NCI-H524 (cell line): ENCODE measurements around the gene SDF2.
"Not testable (repeated sequence)": the region's sequence is repeated elsewhere in the genome, so short reads cannot be mapped to it uniquely, and the experiment has no call there.

Source experiments
- DNase-seq, 2 experiments: peaks; one replicate each; lab custom pipeline; 2025; lab: John Stamatoyannopoulos, UW

SDF2 gene

GRCh38 chr17:28684963-28685362 lies 23.3 kb upstream of the SDF2 start:
- peak; percentile 99 to 100 for DNase-seq

GRCh38 chr17:28682655-28683054 lies 20.9 kb upstream of the SDF2 start:
- DNase-seq: no peak

DNA sequence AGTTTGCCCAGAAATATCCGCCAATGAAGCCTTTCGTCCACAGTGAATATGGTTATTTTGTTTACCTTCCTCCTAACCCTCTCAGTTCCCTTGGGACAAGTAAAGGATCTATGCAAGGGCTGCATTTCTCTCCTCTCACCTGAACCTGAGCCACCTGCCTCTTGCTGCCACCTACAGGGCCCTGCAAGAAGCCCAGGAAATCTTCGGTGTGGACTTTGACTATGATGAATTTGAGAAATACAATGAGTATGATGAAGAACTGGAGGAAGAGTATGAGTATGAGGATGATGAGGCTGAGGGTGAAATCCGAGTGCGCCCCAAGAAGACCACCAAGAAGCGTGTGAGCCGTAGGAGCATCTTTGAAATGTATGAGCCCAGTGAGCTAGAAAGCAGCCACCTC lies 14.3 kb upstream of the SDF2 start:
- DNase-seq: peak in 1 of 2 experiments; percentile 38

DNA sequence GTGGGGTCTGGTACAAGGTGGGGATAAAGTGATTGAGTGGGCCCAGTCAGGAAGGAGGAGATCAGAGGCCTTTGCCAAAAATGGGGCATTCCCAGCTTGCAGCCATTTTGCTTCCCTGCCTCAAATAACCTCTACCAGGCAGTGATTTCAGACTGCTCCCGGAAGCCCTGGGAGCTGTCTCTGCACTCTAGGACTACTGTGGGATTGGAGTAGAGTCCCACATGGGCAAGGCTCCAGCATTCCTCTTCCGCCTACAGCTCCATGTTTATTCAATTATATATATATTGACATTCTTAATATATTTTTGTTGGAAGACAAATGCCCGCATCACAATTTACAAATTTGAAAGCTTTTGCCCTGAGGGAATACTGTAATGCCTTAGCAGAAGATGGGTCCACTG lies 13.8 kb upstream of the SDF2 start:
- DNase-seq: no peak

DNA sequence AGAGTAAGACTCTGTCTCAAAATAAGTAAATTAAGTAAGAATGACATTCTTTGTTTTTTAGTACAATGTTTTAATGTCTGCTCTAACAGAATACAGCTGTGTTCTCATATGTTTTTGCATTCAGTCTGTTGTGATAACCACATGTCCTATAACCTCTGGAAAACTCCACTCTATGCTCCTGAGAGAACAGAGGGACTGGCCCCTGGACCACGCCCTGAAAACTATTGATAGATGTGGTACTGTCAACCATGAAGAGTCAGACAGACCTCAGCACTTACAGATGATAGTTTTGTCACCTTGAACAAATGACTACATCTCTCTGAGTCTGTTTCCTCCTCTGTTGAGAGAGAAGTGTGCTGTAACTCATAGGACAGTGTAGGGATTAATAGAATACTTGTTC lies 8.2 kb upstream of the SDF2 start:
- DNase-seq: no peak

GRCh38 chr17:28667870-28668269 lies 6.2 kb upstream of the SDF2 start:
- DNase-seq: peak in 1 of 2 experiments; percentile 42

- no peak for DNase-seq
Observed at GRCh38 chr17:28665994-28666393, 4.3 kb upstream of the SDF2 start.

DNA sequence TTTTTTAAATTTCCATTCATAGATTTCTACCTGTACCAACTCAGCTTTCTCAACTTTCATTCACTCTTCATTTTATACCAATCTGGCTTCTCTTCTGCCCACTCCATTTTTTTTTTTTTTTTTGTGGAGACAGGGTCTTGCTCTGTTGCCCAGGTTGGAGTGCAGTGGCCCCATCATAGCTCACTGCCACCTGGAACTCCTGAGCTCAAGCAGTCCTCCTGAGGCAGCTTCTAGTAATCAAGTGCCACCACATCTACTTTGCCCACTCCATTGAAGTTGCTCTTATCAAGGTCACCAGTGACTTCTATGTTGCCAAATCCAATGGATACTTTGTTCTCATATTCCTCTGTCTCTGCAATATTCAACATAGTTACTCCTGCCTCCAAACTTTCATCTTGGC lies 2.0 kb upstream of the SDF2 start:
- DNase-seq: no peak

DNA sequence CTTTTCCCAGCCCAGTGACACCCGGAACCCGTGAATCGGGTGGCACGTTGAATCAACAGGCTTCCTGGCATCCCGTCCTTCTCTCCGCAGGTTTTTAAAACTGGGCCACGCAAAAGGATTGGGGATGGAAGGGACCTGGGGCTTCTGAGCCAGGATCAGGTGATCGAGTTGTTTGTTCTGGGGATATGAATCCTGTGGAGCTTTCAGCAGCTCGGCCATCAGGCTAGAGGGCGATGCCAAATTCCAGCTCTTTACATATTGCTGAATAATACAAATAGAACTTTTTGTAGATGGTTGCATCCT lies 772 bp upstream of the SDF2 start:
- no peak for DNase-seq

DNA sequence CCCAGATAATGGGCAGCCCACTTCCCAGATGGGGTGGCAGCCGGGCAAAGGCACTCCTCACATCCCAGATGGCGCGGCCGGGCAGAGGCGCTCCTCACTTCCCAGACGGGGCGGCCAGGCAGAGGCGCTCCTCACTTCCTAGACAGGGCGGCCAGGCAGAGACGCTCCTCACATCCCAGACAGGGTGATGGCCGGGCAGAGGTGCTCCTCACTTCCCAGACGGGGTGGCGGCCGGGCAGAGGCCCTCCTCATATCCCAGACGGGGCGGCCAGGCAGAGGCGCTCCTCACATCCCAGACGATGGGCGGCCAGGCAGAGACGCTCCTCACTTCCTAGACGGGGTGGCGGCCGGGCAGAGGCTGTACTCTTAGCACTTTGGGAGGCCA lies 2.2 kb downstream of the SDF2 start:
- not testable (repeated sequence) for DNase-seq

DNA sequence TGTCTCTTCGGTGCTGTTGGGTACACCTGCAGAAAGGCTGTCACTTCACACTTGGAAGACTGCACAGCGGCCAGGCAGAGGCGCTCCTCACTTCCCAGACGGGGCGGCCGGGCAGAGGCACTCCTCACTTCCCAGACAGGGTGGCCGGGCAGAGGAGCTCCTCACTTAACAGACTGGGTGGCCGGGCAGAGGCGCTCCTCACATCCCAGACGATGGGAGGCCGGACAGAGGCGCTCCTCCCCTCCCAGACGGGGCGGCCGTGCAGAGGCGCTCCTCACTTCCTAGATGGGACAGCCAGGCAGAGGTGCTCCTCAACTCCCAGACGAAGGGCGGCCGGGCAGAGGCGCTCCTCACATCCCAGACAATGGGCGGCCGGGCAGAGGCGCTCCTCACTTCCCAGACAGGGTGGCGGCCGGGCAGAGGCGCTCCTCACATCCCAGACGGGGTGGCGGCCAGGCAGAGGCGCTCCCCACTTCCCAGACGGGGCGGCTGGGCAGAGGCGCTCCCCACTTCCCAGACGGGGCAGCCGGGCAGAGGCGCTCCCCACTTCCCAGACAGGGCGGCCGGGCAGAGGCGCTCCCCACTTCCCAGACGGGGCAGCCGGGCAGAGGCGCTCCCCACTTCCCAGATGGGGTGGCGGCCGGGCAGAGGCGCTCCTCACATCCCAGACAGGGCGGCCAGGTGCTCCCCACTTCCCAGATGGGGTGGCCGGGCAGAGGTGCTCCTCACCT lies 2.8 kb downstream of the SDF2 start:
- not testable (repeated sequence) for DNase-seq

DNA sequence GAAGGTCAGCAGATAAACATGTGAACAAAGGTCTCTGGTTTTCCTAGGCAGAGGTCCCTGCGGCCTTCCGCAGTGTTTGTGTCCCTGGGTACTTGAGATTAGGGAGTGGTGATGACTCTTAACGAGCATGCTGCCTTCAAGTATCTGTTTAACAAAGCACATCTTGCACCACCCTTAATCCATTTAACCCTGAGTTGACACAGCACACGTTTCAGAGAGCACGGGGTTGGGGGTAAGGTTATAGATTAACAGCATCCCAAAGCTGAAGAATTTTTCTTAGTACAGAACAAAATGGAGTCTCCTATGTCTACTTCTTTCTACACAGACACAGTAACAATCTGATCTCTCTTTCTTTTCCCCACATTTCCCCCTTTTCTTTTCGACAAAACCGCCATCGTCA lies 3.4 kb downstream of the SDF2 start:
- DNase-seq: not testable (repeated sequence)

- no peak for DNase-seq
Observed at GRCh38 chr17:28657756-28658155, 4.0 kb downstream of the SDF2 start.

GRCh38 chr17:28655160-28655559 lies 6.5 kb downstream of the SDF2 start:
- no peak for DNase-seq

- no peak for DNase-seq
Observed at GRCh38 chr17:28648698-28649097, 13.0 kb downstream of the SDF2 start.

DNA sequence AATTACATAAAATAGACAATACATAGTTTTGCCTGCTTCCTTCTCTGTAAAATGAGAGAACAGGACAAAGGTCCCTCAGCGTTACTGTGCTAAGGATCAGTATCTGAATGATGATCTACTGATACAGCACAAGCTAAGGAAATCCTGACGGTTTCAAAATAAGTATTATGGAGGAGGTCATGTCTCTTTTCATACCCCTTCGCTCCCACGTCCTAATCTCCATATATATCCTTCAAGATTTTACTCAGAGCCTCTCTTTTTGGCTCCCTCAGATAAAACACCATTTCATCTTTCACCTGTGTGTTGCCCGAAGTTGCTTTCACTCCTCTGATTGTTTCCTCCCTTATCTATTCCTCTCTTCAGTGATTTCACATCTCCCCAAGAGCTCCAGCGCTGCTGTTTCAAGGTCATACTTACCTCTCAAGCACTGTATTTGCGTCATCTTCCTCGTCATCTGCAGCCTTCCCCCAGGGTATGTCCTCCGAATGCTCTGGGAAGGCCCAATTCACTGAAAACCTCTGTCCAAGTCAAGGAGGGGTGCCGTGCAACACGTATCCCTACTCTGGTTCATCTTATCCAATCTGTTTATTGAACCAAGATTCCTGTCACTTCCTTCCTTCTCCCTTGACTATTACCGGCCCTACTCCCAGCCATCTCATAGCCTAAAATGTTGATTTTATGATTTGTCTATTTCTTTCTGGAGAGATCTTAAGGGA lies 15.5 kb downstream of the SDF2 start:
- no peak for DNase-seq

GRCh38 chr17:28645576-28645939 lies 16.1 kb downstream of the SDF2 start:
- DNase-seq: no peak

DNA sequence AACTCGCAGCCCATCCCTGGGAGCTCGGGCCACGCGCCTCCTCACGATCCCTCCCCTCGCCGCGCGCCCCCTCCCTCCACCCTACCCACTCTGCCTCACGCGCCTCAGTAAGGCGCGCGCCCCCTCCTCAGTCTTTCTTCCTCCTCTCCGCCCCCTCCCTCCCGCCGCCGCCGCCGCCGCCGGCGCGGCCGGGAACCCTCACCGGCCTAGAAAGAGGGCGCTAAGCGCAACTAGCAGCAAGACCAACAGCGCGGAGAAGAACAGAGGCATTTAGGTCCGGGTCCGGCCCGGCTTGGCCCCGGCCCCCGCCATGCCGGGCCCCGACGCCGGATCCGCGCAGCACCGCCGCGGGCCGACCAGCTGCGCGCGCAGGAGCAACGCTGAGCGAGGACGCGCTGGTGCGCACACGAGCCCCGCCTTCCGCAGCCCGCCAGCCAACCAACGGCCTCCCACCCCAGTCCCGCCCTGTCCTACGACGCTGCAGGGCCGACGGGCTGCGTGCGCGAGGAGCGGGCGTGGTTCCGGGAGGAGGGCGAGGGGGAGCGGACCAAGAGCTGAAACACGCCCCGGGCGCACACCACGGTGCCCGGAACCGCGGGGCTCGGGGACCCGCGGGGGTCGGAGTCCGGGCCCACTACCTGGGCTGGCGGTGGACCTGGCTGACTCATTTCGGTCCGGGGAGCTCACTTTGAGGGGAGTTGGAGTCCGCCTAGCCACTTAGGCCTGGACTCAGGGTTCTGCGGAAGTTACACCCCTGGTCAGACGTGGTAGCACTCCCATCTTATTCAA lies 16.7 kb downstream of the SDF2 start, which contains the start of gene BLTP2:
Gene BLTP2, minus strand, starts transcription at position 372 of the 789 bp plus-strand sequence. Its CDS starts 102 bp downstream, at position 270.
- DNase-seq: peak; percentile 95 to 97

GRCh38 chr17:28643983-28644786 lies 17.5 kb downstream of the SDF2 start:
- peak; percentile 37 to 71 for DNase-seq

DNA sequence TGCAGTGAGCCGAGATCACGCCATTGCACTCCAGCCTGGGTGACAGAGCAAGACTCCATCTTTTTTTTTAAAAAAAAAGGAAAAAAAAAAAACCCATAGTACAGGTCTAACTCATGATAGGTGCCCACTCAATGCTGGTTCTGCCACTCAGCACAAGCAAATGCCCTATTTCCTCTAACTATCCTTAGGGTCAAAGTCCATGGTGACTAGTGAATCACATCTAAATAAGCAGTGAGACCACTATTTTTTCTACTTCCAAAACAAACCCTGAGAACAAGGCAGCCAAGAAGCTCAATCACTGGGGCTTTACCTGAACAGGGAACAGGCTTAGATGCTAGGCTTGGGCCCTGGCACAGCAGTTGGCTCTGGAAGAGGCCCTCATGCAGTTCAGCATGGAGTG lies 20.1 kb downstream of the SDF2 start:
- DNase-seq: no peak

- DNase-seq: no peak
Observed at GRCh38 chr17:28635506-28635905, 26.2 kb downstream of the SDF2 start.

- DNase-seq: peak; percentile 75 to 85
Observed at GRCh38 chr17:28634206-28634865, 27.4 kb downstream of the SDF2 start.
